Astrocyte of the cerebellum (primary cell): ENCODE data around the gene AIF1.
A peak's percentile ranks its signal among the peaks of the same experiment; 100 is the strongest.

Source experiments
- DNase-seq: peaks from one replicate; pipeline ENCODE4 v3.0.0-alpha.2; 2011; ENCODE audit warnings: low read depth
- H3K4me3 ChIP-seq: 2 replicates; pipeline ENCODE4 v1.5.1; 2011; ENCODE audit warnings: mild to moderate bottlenecking, low read depth, low read length, moderate library complexity
- in situ Hi-C: cut with HindIII; loops from 2 replicates; pipeline ENCODE4 v1.10.0; 2017; ENCODE audit warnings: low sequenced_read_pairs
- TF ChIP-seq, protein P1 (sequence below): IDR thresholded peaks from 2 replicates; pipeline ENCODE4 v1.5.1; 2012; ENCODE audit warnings: low read length, low read depth, moderate library complexity, mild to moderate bottlenecking; ENCODE audit errors: missing control alignments

Gene AIF1

DNA sequence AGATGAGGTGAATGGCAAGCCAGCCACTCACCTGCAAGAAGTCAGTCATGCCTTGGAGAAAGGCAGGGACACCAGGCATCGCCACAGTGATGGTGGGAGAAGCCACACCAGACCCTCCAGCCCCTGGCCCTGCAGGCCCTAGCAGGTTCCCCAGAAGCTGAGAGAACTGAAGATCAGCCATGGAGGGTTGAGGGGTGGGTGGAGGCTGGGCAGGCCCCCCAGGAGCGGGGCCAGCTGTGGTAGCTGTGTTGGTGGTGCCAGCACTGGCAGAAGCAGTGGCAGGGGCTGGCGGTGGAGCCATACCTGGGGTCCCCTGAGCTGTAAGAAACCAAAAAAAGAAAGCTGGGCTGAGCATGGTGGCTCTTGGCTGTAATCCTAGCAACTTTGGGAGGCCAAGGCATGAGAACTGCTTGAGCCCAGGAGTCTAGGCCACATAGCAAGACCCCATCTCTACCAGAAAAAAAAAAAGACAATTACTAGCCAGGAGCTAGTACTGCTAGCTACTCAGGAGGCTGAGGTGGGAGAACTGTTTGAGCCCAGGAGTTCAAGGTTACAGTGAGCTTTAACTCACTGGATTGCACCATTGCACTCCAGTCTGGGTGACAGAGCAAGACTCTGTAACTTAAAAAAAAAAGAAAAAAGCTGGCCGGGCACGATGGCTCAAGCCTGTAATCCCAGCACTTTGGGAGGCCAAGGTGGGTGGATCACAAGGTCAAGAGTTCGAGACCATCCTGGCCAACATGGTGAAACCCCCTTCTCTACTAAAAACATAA is 27.9 kb downstream of the AIF1 start:
- in situ Hi-C loops, result no loop called here
- DNase-seq, result no peak
- TF ChIP-seq, protein P1, sequence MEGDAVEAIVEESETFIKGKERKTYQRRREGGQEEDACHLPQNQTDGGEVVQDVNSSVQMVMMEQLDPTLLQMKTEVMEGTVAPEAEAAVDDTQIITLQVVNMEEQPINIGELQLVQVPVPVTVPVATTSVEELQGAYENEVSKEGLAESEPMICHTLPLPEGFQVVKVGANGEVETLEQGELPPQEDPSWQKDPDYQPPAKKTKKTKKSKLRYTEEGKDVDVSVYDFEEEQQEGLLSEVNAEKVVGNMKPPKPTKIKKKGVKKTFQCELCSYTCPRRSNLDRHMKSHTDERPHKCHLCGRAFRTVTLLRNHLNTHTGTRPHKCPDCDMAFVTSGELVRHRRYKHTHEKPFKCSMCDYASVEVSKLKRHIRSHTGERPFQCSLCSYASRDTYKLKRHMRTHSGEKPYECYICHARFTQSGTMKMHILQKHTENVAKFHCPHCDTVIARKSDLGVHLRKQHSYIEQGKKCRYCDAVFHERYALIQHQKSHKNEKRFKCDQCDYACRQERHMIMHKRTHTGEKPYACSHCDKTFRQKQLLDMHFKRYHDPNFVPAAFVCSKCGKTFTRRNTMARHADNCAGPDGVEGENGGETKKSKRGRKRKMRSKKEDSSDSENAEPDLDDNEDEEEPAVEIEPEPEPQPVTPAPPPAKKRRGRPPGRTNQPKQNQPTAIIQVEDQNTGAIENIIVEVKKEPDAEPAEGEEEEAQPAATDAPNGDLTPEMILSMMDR, result no peak
- H3K4me3 ChIP-seq, result no peak overlapping the region

DNA sequence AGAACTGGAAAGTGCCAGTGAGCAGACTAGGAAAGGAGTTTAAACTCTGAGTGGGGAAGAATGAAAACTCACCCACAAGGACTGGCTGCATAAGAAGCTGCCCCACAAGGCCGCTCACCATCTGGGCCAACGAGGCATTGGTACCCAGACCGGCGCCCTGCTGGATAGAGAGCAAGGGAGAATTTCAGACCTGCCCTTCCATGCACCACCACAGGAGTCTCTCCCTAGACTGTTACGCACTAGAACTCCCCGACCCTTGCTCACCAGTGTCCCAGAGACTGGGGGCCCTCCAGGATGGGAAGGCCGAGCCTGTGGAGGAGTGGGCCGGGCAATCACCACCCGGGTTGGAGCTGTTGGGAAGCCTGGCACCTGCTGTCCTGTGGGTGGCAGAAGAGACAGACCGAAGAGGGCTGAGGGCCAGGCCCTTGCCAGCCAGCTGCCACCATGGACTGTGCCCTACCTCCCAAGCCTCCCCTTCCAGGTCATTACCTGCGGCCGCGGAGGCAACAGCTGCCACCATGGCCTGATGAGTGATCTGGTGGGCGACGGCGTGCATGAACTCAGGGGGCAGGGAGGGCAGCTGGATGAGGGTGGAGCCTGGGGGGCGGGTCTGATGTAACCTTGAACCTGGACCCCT is 28.9 kb downstream of the AIF1 start:
- TF ChIP-seq, protein P1, result no peak
- no peak for DNase-seq
- in situ Hi-C loops, result no loop called here
- H3K4me3 ChIP-seq, result no peak overlapping the region

DNA sequence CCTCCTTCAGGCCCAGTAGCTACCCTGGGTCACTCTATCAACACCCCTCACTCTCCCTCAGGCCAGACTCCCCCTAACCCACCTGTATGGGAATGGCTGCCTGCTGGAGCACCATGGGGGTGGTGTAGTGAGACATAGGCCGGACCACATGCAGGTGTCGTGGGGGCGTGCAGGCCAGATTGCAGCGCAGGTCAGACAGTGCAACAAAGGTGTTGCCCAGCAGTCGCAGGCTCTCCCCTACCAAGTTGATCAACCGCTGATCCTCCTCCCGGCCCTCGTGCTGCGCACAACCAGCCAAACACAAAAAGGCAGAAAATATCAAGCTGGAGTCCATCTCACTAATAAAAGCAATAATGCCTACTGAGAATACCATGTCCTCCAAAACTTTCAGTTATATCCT is 30.3 kb downstream of the AIF1 start:
- DNase-seq, result no peak
- in situ Hi-C loops, result no loop called here
- no peak overlapping the region for H3K4me3 ChIP-seq
- TF ChIP-seq, protein P1, result no peak

DNA sequence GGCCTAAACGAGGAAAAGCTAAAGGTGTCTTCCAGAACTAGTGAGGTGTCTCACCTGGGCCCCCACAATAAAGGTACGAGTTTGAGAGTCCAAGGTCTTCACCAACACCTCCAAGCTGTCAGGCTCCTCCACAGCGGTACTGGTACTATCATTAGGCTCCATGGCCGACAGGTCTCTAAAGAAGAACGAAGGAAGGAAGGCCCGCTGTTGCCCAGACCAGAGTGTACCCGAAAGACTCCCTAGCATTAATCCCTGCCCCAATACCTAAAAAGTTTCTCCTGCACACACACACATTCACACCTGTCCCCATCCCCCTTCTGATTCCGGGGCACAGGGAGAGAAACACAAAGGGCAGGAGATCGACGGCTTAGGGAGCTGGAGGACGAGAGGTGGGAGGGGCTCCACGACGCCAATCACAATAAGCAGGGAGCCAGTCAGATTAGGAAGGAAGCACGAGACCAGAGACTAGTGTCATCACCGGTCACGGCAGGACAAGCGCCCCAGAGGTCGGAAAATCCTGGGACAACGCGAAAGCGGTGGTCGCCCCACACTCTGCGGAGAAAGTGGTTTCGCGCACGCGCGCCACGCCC is 36.7 kb downstream of the AIF1 start:
- in situ Hi-C loops, result no loop called here
- H3K4me3 ChIP-seq, result peak overlapping the region; percentile 81
- DNase-seq, result no peak
- TF ChIP-seq, protein P1, result no peak

DNA sequence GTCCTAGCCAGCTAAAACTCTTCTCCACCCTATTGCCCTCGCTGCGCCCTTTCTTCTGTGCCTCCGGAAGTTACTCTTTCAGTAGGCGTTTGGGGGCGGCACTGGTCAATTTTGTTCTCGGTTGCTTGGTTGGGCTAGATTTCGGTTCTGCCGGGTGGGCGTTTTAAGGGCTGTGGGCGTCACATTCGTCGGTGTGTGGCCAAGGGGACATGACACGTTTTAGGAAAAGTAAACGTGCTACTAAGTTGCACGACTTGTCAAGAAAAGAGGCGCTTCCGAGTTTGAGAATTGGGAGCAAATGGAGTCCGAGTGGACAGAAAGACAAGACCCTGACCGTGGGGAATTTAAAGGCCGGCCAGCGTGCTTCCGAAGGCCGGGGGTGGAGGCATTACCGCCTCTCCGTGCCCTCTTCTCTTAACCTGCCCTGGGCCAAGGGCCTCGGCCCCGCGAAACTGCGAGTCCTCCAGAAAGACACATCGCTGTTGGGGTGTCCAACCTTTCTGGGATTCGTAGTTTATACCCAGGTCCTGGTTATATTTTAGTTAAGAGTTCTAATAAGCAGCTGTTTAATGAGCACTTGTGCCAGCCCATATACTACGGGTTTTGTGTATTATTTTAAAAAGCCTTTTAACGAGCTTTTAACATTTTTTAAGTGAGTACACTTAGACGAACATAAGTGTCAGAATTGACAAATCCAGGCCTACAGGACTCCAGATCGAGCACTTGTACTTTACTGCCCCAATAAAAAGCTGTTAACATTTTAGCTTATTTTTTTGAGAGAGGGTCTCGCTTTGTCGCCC is 38.1 kb downstream of the AIF1 start:
- peak overlapping the region; percentile 81 for H3K4me3 ChIP-seq
- no peak for DNase-seq
- TF ChIP-seq, protein P1, result no peak
- in situ Hi-C loops, result no loop called here

DNA sequence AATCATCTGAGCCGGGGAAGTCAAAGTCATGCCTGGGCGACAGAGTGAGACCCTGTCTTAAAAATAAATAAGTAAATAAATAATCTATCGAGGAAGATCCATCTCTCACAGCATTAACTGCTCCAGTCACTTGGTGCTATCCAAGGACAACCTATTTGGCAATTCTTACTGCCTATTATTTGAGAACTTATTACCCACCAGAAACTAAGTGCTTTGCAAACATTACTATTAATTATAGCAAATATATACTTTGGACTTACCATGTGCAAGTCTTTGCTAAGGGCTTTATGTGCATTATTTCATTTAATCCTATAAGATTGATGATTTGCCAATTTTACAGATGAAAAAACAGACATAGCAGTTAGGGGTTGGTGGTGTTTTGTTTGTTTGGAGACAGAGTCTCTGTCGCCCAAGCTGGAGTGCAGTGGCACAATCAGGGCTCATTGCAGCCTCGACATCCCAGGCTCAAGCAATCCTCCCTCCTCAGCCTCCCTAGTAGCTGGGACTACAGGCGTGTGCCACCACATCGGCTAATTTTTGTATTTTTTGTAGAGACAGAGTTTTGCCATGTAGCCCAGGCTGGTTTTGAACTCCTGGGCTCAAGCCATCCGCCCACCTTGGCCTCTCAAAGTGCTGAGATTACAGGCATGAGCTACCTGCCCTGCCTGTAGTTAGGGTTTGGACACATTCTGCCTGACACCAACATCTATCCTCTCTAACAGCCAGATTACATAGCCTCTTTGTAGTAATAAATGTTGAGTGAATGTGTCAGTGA is 39.7 kb downstream of the AIF1 start:
- no peak for DNase-seq
- H3K4me3 ChIP-seq, result no peak overlapping the region
- TF ChIP-seq, protein P1, result no peak
- in situ Hi-C loops, result no loop called here
